GM18858 (cell line): ENCODE results near the gene CGGBP1.
A peak's percentile ranks its signal among the peaks of the same experiment; 100 is the strongest.
"Not testable (repeated sequence)": the region's sequence is repeated elsewhere in the genome, so short reads cannot be mapped to it uniquely, and the experiment has no call there.

Experiments used
- ATAC-seq: cut with Tn5 transposase; IDR thresholded peaks from one replicate; pipeline ENCODE4 v1.9.1; 2021; ENCODE audit not compliant: unreplicated experiment

CGGBP1 gene

GRCh38 chr3:88034491-88035275 is 24.1 kb downstream of the CGGBP1 start:
- no peak for ATAC-seq

DNA sequence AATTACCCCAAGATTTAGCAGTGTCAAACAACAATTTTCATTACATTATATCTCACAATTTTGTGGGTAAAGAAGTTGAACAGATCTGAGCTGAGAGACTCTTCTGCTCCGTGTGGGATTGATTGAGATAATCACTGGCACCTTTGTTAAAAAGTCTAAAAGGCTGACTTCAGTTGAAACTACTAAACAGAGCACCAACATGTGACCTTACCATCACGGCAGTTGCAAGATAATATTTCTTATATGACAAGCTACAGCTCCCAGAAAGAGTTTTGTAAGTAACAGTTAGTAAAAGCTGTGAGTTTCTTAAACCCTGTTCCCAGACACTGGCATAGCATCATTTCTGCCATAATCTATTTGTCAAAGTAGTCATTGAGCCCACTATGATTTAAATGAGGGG is 25.0 kb downstream of the CGGBP1 start:
- no peak for ATAC-seq

DNA sequence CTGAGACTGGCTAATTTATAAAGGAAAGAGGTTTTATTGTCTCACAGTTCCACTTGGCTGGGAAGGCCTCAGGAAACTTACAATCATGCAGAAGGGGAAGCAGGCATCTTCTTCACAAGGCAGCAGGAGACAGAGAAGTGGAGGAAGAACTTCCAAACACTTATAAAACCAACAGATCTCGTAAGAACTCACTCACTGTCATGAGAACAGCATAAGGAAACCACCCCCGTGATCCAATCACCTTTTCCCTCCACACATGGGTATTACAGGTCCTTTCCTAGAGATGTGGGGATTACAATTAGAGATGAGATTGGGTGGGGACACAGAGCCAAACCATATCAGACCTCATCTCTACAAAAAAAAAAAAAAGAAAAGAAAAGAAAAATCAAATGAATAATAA is 25.7 kb downstream of the CGGBP1 start:
- ATAC-seq: no peak

- no peak for ATAC-seq
Observed at GRCh38 chr3:88032245-88032644, 26.6 kb downstream of the CGGBP1 start.

GRCh38 chr3:88031642-88032077 is 27.1 kb downstream of the CGGBP1 start:
- ATAC-seq: peak; percentile 75

DNA sequence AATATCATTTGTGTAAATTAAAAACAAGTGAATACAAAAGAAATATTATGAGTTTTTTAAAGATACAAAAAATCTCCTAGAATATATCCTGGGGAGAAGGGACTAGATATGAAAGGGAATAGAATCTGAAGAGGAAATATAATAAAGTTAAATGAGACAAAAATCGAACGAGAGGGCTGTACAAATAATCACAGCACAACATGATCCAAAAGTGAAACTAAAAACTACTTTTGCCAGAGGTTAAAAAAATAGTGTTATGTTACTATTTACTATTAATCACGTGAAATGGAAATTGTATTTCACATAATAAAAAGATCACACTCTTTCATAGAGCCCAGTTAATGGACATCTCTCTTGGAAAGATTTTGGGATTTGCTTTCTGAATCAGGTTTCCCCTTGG is 28.6 kb downstream of the CGGBP1 start:
- no peak for ATAC-seq

GRCh38 chr3:88028876-88029275 is 29.9 kb downstream of the CGGBP1 start:
- no peak for ATAC-seq

DNA sequence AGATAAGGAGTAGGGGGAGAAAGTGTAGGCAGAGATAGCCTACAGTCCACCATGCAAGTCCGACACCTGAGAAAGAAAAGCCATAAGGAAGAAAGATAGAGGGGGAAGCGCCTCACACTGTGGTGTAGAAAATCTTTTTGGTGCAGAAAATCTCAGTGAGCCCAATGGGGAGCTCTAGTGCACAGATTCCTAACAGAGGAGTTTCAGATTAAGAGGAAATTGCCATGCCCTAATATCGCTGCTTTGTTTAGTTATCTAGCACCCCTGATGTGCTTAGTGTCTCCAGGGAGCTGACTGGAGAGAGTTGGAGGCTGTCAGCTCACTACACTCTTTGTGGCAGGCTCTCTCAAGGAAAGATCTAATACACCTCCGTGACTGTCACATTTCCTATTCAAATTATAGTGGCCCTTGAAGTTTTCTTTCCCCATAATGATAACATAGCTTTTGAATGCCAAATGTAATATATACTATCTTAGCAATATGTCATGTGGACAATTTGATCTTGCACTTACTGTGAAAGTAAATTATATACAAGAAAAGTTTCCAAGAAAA is 33.7 kb downstream of the CGGBP1 start:
- no peak for ATAC-seq

DNA sequence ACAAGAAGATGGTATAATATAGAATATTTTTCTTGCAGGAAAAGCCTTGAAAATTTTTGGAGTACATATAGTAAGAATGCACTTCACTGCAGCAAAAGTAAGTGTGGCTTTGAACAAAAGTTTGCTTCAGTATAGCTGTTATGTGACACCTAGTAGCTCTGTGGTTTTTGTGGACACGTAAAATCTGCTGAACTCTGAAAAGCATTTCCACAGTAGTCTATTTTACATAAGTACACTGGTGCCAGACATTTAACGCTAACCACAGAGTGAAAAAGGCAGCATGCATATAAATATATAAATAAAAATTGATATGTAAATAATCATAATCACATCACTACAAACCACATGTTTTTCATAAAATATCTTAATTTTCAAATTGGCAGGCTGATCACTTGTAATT is 39.8 kb downstream of the CGGBP1 start:
- ATAC-seq: peak; percentile 99

DNA sequence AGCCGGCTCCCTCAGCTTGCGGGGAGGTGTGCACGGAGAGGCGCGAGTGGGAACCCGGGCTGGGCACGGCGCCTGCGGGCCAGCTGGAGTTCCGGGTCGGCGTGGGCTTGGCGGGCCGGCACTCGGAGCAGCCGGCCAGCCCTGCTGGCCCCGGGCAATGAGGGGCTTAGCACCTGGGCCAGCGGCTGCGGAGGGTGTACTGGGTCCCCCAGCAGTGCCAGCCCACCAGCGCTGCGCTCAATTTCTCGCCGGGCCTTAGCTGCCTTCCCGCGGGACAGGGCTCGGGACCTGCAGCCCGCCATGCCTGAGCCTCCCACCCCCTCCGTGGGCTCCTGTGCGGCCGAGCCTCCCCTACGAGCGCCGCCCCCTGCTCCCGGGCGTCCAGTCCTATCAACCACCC is 43.1 kb downstream of the CGGBP1 start:
- ATAC-seq: not testable (repeated sequence)

GRCh38 chr3:88013592-88013991 is 45.2 kb downstream of the CGGBP1 start:
- ATAC-seq: no peak

DNA sequence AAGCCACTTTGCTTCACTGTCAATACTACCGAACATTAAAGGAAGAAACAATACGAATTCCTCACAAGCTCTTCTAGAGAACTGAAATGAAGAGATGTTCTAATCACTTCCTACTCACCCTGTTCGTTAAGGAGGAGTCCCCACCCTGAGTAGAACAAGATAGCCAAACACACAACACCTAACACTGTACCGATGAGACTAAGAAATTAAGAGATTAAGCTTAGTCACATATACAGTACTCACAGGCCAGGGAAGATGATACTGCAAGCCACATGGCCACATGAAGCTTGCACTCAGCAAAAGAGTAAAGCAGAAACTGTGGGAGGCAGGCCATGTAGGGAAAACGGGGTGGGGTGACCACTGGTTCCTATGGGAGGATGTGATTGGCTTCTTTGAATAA is 48.0 kb downstream of the CGGBP1 start:
- ATAC-seq: no peak

GRCh38 chr3:88009066-88009465 is 49.7 kb downstream of the CGGBP1 start:
- ATAC-seq: no peak

- peak; percentile 40 for ATAC-seq
Observed at GRCh38 chr3:88005066-88005465, 53.7 kb downstream of the CGGBP1 start.

DNA sequence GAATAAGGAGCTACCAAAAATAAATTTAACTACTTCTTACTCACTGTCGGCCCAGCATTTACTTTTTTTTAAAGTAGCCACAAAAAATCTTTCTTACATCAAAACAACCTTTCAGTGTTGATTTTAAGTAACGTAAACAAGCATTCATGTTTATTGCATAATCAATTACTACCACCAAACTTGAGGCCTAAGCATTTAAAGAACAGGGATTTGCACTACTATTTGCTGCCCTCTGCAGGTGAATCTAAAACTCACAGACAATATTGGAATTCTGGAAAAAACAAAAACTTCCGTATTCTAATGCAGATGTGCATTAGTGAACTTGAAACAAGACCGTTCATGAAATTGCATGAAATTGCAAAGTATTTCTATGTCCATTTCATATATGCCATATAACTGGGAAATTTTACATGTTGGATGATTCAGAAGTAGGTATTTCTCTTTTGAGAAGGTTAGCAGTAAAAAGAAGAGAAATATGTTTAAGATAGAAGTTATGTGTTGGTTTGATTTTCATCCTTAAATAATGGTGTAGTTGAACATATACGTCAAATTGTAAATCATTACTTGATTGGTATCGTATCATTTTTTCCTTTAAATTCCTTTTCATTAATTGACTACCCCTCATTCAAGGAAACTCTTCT is 55.6 kb downstream of the CGGBP1 start:
- ATAC-seq: peak; percentile 42

DNA sequence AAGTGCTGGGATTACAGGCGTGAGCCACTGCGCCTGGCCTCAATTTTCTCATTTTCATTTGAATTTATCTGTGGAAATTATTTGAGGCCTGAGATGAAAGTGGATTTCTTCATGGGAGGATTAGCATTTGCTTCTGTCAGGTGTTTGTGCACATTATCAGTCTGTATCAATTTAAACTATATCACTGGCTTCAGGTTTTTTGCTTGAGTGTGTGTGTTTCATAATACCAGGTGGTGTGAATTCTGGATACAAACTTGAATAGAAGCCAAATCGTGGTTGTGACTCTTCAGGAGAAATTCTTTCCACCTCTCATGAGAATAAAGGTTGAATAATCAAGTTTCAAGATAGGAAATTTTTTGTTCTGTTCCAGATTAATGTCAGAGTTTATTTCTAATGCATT is 56.4 kb downstream of the CGGBP1 start:
- no peak for ATAC-seq
